ENCODE data around the gene SMS. TPM values are rescaled to one million over a fixed set of nuclear protein-coding genes. Genes with fewer than 3 reads are reported as not detected.

The SMS gene
- total and polyA plus RNA-seq, 10 donors = 30.6 to 56.7 (median 42.8) TPM

GRCh38 chrX:21963731-21964405 is 23.4 kb downstream of the SMS start:
- H3K27me3 ChIP-seq (replicated peaks in 1 of 7) = no peaks in the 10 kb centered on the region
- peaks cover 0 to 27% (median 6%) of the 10 kb centered on the region in 6 donors for H3K4me1 ChIP-seq
- DNase-seq = no peak
- intact Hi-C loops (cut with DNase I; ENCODE audit: low total_unique reads) = no loop called here
- no peak for TF ChIP-seq CTCF (IDR thresholded peaks at IDR 0.05 in 8 of 11, conservative IDR thresholded peaks at IDR 0.05 in 3 of 11)
- TF ChIP-seq POLR2A (IDR thresholded peaks at IDR 0.05) = no peak
- no peak for TF ChIP-seq POLR2AphosphoS5 (IDR thresholded peaks at IDR 0.05)
- peaks cover 0 to 18% (median 0%) of the 10 kb centered on the region in 6 donors for H3K36me3 ChIP-seq
- no peak overlapping the region for H3K4me3 ChIP-seq
- WGBS, 5 donors = 81 to 93% (median 88%) methylated on average over 5 to 8 of the region's 8 CpGs
- no peak overlapping the region for H3K27ac ChIP-seq
- H3K9me3 ChIP-seq = no peaks in the 10 kb centered on the region

- no peak for TF ChIP-seq POLR2A (IDR thresholded peaks at IDR 0.05)
- TF ChIP-seq POLR2AphosphoS5 (IDR thresholded peaks at IDR 0.05) = no peak
- TF ChIP-seq CTCF (IDR thresholded peaks at IDR 0.05 in 8 of 11, conservative IDR thresholded peaks at IDR 0.05 in 3 of 11) = no peak
- H3K4me1 ChIP-seq = peaks cover 0 to under 1% (median 0%) of the 10 kb centered on the region in 6 donors
- peaks cover 0 to 30% (median 0%) of the 10 kb centered on the region in 6 donors for H3K36me3 ChIP-seq
- intact Hi-C loops (cut with DNase I; ENCODE audit: low total_unique reads) = no loop called here
- H3K27ac ChIP-seq = no peak overlapping the region
- DNase-seq = no peak
- H3K9me3 ChIP-seq = no peaks in the 10 kb centered on the region
- H3K4me3 ChIP-seq = no peak overlapping the region
- WGBS, 5 donors = 91 to 98% (median 93%) methylated on average over 9 of the region's 9 CpGs
- H3K27me3 ChIP-seq (replicated peaks in 1 of 7) = no peaks in the 10 kb centered on the region
Observed at GRCh38 chrX:21966866-21967265, 26.4 kb downstream of the SMS start.

GRCh38 chrX:21968333-21968732 is 27.8 kb downstream of the SMS start:
- H3K9me3 ChIP-seq = no peaks in the 10 kb centered on the region
- peaks cover 0 to 7% (median under 1%) of the 10 kb centered on the region in 6 donors for H3K4me1 ChIP-seq
- no peaks in the 10 kb centered on the region for H3K27me3 ChIP-seq (replicated peaks in 1 of 7)
- TF ChIP-seq POLR2A (IDR thresholded peaks at IDR 0.05) = no peak
- TF ChIP-seq CTCF (IDR thresholded peaks at IDR 0.05 in 8 of 11, conservative IDR thresholded peaks at IDR 0.05 in 3 of 11) = no peak
- TF ChIP-seq POLR2AphosphoS5 (IDR thresholded peaks at IDR 0.05) = no peak
- no peak for DNase-seq
- peaks cover 0 to 30% (median 0%) of the 10 kb centered on the region in 6 donors for H3K36me3 ChIP-seq
- H3K27ac ChIP-seq = no peak overlapping the region
- WGBS, 5 donors = 82 to 91% (median 87%) methylated on average over 5 to 7 of the region's 7 CpGs
- intact Hi-C loops (cut with DNase I; ENCODE audit: low total_unique reads) = no loop called here
- no peak overlapping the region for H3K4me3 ChIP-seq

- no peak overlapping the region for H3K4me3 ChIP-seq
- H3K4me1 ChIP-seq = peaks cover 0 to 20% (median 10%) of the 10 kb centered on the region in 6 donors
- no peaks in the 10 kb centered on the region for H3K27me3 ChIP-seq (replicated peaks in 1 of 7)
- peaks cover 0 to 30% (median 0%) of the 10 kb centered on the region in 6 donors for H3K36me3 ChIP-seq
- no peak overlapping the region for H3K27ac ChIP-seq
- DNase-seq = no peak
- WGBS, 5 donors = 89 to 97% (median 95%) methylated on average over 4 of the region's 4 CpGs
- intact Hi-C loops (cut with DNase I; ENCODE audit: low total_unique reads) = no loop called here
- TF ChIP-seq POLR2A (IDR thresholded peaks at IDR 0.05) (no peak), POLR2AphosphoS5 (IDR thresholded peaks at IDR 0.05) (no peak), CTCF (IDR thresholded peaks at IDR 0.05 in 8 of 11, conservative IDR thresholded peaks at IDR 0.05 in 3 of 11) (no peak)
- no peaks in the 10 kb centered on the region for H3K9me3 ChIP-seq
Observed at GRCh38 chrX:21970326-21970725, 29.8 kb downstream of the SMS start.

Data from spleen (tissue), 11 donors.